ENCODE data around the gene HM13. TPM values are rescaled to one million over a fixed set of nuclear protein-coding genes. Genes with fewer than 3 reads are reported as not detected.

Gene HM13
- total and polyA plus RNA-seq, 2 donors (not counting 3 experiments of a cell fraction or from before 2014, with no cell fraction given) = 211 to 218 TPM

Small RNA genes within 50 kb of the gene (microRNA-seq; reads per million reads assigned to microRNA genes)
- not detected for gene MIR3193 (ENCODE audit: borderline number of aligned reads, borderline replicate concordance)

Small RNA genes within 50 kb of the gene (small RNA-seq; reads per million reads assigned to genes)
- gene MIR3193 (ENCODE audit: insufficient read depth, insufficient read length, low read depth, low replicate concordance) = not detected

Other genes with a start within 250 kb of the HM13 start
- gene DEFB116, start 205.9 kb upstream of the HM13 start, total RNA-seq = not detected in 2 replicates
- not detected in 2 replicates for gene DEFB116, start 205.9 kb upstream of the HM13 start, polyA plus RNA-seq
- not detected in 2 replicates for gene DEFB118, start 145.8 kb upstream of the HM13 start, total RNA-seq
- not detected in 2 replicates for gene DEFB118, start 145.8 kb upstream of the HM13 start, polyA plus RNA-seq
- gene DEFB119, start 123.9 kb upstream of the HM13 start, total RNA-seq = not detected in 2 replicates
- gene DEFB119, start 123.9 kb upstream of the HM13 start, polyA plus RNA-seq = not detected in 2 replicates
- not detected in 2 replicates for gene DEFB121, start 108.2 kb upstream of the HM13 start, total RNA-seq
- gene DEFB121, start 108.2 kb upstream of the HM13 start, polyA plus RNA-seq = not detected in 2 replicates
- gene DEFB123, start 73.8 kb upstream of the HM13 start, total RNA-seq = not detected in 2 replicates
- not detected in 2 replicates for gene DEFB123, start 73.8 kb upstream of the HM13 start, polyA plus RNA-seq
- gene DEFB124, start 39.3 kb upstream of the HM13 start, total RNA-seq = not detected in 2 replicates
- not detected in 2 replicates for gene DEFB124, start 39.3 kb upstream of the HM13 start, polyA plus RNA-seq
- not detected in 2 replicates for gene REM1, start 39.2 kb upstream of the HM13 start, total RNA-seq
- 0.14 and 0.19 TPM in 2 replicates for gene REM1, start 39.2 kb upstream of the HM13 start, polyA plus RNA-seq
- gene ID1, start 90.8 kb downstream of the HM13 start, total RNA-seq = 64.4 and 78.9 TPM in 2 replicates
- gene ID1, start 90.8 kb downstream of the HM13 start, polyA plus RNA-seq = 152 and 182 TPM in 2 replicates
- gene COX4I2, start 123.5 kb downstream of the HM13 start, total RNA-seq = not detected in 2 replicates
- not detected in 2 replicates for gene COX4I2, start 123.5 kb downstream of the HM13 start, polyA plus RNA-seq
- gene BCL2L1, start 208.4 kb downstream of the HM13 start, total RNA-seq = 101 and 105 TPM in 2 replicates
- gene BCL2L1, start 208.4 kb downstream of the HM13 start, polyA plus RNA-seq = 78.0 and 81.3 TPM in 2 replicates
- gene TPX2, start 224.8 kb downstream of the HM13 start, total RNA-seq = 112 and 114 TPM in 2 replicates
- 18.1 and 24.8 TPM in 2 replicates for gene TPX2, start 224.8 kb downstream of the HM13 start, polyA plus RNA-seq

Data from endothelial cell of umbilical vein (primary cell).